Measurements from ENCODE around the gene NFIA. TPM values are rescaled to one million over a fixed set of nuclear protein-coding genes. Genes with fewer than 3 reads are reported as not detected.

The NFIA gene
- total and polyA plus RNA-seq, 2 of the 13 experiments (the other 11 are each of a cell fraction or from before 2014, with no cell fraction given): 14.7 to 28.5 TPM

DNA sequence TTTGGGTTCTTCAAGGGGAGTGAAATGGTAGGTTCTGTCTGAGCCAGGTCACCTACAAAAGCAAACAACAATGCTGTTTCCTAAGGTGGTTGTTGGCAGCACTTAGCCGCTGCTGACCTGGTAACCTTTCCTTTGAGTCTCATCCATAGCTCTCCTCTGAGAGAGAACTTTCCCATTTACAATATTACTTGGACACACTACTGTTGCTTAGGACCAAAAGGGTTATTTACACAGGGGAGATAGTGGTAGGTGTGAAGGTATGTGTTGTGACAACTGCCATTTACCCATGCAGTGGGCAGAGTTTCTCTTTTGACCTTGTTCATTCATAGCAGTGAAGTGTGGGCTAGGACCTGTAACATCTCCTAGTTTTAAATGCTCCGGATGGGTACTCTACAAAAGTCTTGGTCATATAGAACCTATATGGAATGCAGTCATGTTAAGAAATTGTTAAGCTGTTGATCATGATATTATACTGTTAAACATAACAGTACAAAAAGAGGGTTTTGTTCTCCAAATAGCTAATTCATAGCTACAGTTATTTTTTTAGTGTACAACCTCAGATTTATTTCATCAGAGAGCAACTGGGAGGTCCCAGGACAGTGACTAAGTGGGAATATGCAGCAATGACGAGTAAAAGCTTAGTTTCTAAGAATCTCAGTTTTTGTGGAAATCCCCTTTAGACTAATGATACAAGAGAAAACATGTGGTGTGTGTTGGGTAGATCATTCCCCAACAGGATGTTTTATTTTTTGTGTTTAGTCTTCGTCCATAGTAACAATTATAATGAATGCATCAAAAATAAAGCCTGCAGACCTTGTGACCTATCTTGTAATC is 219.7 kb downstream of the NFIA start (continued):
- peak; percentile 80 for TF ChIP-seq FOXP4 (CRISPR knock-in tag; IDR thresholded peaks at IDR 0.05)
- no peak for TF ChIP-seq SUZ12 (IDR thresholded peaks at IDR 0.05; ENCODE audit: low read depth, low read length)
- TF ChIP-seq NR2F1 (CRISPR knock-in tag; IDR thresholded peaks at IDR 0.05): peak in 1 of 2 experiments; percentile 48; a peak in 1 of 4 replicates
- TF ChIP-seq ZNF83 (CRISPR knock-in tag; IDR thresholded peaks at IDR 0.05; ENCODE audit: borderline replicate concordance): no peak
- no peak for TF ChIP-seq ZNF224 (CRISPR knock-in tag; IDR thresholded peaks at IDR 0.05)
- TF ChIP-seq, protein P1, sequence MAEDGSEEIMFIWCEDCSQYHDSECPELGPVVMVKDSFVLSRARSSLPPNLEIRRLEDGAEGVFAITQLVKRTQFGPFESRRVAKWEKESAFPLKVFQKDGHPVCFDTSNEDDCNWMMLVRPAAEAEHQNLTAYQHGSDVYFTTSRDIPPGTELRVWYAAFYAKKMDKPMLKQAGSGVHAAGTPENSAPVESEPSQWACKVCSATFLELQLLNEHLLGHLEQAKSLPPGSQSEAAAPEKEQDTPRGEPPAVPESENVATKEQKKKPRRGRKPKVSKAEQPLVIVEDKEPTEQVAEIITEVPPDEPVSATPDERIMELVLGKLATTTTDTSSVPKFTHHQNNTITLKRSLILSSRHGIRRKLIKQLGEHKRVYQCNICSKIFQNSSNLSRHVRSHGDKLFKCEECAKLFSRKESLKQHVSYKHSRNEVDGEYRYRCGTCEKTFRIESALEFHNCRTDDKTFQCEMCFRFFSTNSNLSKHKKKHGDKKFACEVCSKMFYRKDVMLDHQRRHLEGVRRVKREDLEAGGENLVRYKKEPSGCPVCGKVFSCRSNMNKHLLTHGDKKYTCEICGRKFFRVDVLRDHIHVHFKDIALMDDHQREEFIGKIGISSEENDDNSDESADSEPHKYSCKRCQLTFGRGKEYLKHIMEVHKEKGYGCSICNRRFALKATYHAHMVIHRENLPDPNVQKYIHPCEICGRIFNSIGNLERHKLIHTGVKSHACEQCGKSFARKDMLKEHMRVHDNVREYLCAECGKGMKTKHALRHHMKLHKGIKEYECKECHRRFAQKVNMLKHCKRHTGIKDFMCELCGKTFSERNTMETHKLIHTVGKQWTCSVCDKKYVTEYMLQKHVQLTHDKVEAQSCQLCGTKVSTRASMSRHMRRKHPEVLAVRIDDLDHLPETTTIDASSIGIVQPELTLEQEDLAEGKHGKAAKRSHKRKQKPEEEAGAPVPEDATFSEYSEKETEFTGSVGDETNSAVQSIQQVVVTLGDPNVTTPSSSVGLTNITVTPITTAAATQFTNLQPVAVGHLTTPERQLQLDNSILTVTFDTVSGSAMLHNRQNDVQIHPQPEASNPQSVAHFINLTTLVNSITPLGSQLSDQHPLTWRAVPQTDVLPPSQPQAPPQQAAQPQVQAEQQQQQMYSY (CRISPR knock-in tag; IDR thresholded peaks at IDR 0.05): no peak
- no peak for TF ChIP-seq PHB2 (IDR thresholded peaks at IDR 0.05; ENCODE audit: partially characterized antibody)
- TF ChIP-seq ZBTB20 (CRISPR knock-in tag; IDR thresholded peaks at IDR 0.05; ENCODE audit: borderline replicate concordance, low read depth): no peak
- no peak for TF ChIP-seq SNRNP70 (IDR thresholded peaks at IDR 0.05; ENCODE audit: low read depth, low read length)
- no peak for TF ChIP-seq SP5 (CRISPR knock-in tag; IDR thresholded peaks at IDR 0.05; ENCODE audit: borderline replicate concordance, low read depth)
- no peak for TF ChIP-seq SMYD3 (CRISPR knock-in tag; IDR thresholded peaks at IDR 0.05)
- TF ChIP-seq ZC3H4 (CRISPR knock-in tag; IDR thresholded peaks at IDR 0.05; ENCODE audit: borderline replicate concordance): no peak
- no peak for TF ChIP-seq CBX2 (IDR thresholded peaks at IDR 0.05; ENCODE audit: low read depth, low read length)
- TF ChIP-seq CBX2 (CRISPR knock-in tag; IDR thresholded peaks at IDR 0.05; ENCODE audit: low read depth): no peak
- no peak for TF ChIP-seq NFE2L2 (IDR thresholded peaks at IDR 0.05; ENCODE audit: low read length)
- TF ChIP-seq ZNF543 (CRISPR knock-in tag; IDR thresholded peaks at IDR 0.05): no peak
- TF ChIP-seq KDM5A (IDR thresholded peaks at IDR 0.05; ENCODE audit: borderline replicate concordance, low read length): no peak
- TF ChIP-seq KLF11 (CRISPR knock-in tag; IDR thresholded peaks at IDR 0.05): no peak
- 0 out of 2 replicates have a peak, but pooled peaks have one; percentile 18 for TF ChIP-seq GATAD1 (CRISPR knock-in tag; IDR thresholded peaks at IDR 0.05)
- no peak for TF ChIP-seq ARNTL (CRISPR knock-in tag; IDR thresholded peaks at IDR 0.05)
- TF ChIP-seq ZNF709 (CRISPR knock-in tag; IDR thresholded peaks at IDR 0.05): no peak
- TF ChIP-seq, protein P2, sequence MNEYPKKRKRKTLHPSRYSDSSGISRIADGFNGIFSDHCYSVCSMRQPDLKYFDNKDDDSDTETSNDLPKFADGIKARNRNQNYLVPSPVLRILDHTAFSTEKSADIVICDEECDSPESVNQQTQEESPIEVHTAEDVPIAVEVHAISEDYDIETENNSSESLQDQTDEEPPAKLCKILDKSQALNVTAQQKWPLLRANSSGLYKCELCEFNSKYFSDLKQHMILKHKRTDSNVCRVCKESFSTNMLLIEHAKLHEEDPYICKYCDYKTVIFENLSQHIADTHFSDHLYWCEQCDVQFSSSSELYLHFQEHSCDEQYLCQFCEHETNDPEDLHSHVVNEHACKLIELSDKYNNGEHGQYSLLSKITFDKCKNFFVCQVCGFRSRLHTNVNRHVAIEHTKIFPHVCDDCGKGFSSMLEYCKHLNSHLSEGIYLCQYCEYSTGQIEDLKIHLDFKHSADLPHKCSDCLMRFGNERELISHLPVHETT (CRISPR knock-in tag; conservative IDR thresholded peaks at IDR 0.05): no peak
- 0 out of 2 replicates have a peak, but pooled peaks have one; percentile 32 for TF ChIP-seq IKZF5 (CRISPR knock-in tag; IDR thresholded peaks at IDR 0.05)
